IPS DF 4.7 (cell line): ENCODE results near the gene LIME1.
A peak's percentile ranks its signal among the peaks of the same experiment; 100 is the strongest.

ENCODE experiments used
- DNase-seq: peaks from one replicate; pipeline ENCODE4 v3.0.0-alpha.2; 2013; ENCODE audit warnings: low spot score; ENCODE audit errors: extremely low read depth

The LIME1 gene

GRCh38 chr20:63697357-63697867, 39.1 kb upstream of the LIME1 start:
- no peak for DNase-seq

- no peak for DNase-seq
Measured at GRCh38 chr20:63697868-63698545, 38.5 kb upstream of the LIME1 start.

- no peak for DNase-seq
Measured at GRCh38 chr20:63698739-63699465, 37.6 kb upstream of the LIME1 start.

- no peak for DNase-seq
Measured at GRCh38 chr20:63699466-63700198, 36.8 kb upstream of the LIME1 start.

- no peak for DNase-seq
Measured at GRCh38 chr20:63700199-63701050, 36.0 kb upstream of the LIME1 start.

GRCh38 chr20:63701051-63701328, 35.5 kb upstream of the LIME1 start:
- no peak for DNase-seq

- DNase-seq: no peak
Measured at GRCh38 chr20:63701329-63702035, 35.0 kb upstream of the LIME1 start.

GRCh38 chr20:63702036-63702665, 34.3 kb upstream of the LIME1 start:
- DNase-seq: no peak

- no peak for DNase-seq
Measured at GRCh38 chr20:63702751-63703470, 33.6 kb upstream of the LIME1 start.

GRCh38 chr20:63703471-63703975, 32.9 kb upstream of the LIME1 start:
- no peak for DNase-seq

GRCh38 chr20:63703976-63704748, 32.3 kb upstream of the LIME1 start:
- DNase-seq: no peak

GRCh38 chr20:63704749-63705117, 31.7 kb upstream of the LIME1 start:
- DNase-seq: no peak

- DNase-seq: no peak
Measured at GRCh38 chr20:63705232-63706026, 31.0 kb upstream of the LIME1 start.

GRCh38 chr20:63706027-63706695, 30.3 kb upstream of the LIME1 start:
- DNase-seq: no peak

- no peak for DNase-seq
Measured at GRCh38 chr20:63706852-63707557, 29.5 kb upstream of the LIME1 start.

- DNase-seq: peak; percentile 22
Measured at GRCh38 chr20:63707558-63708300, 28.7 kb upstream of the LIME1 start, which contains the start of the genes ARFRP1 and ZGPAT. Gene ARFRP1, minus strand, starts transcription at chr20:63707976. Its CDS starts 885 bp downstream, at chr20:63707091. Gene ZGPAT, plus strand, starts transcription at chr20:63708039. Its CDS starts 542 bp downstream, at chr20:63708581.
